ENCODE data around the gene CD300LB. TPM values are rescaled to one million over a fixed set of nuclear protein-coding genes. Genes with fewer than 3 reads are reported as not detected.

Gene CD300LB
- total and polyA plus RNA-seq, 10 of the 15 experiments (the other 5 are each of a cell fraction or from before 2014, with no cell fraction given): 0.08 to 0.57 (median 0.25) TPM; not detected in 4

DNA sequence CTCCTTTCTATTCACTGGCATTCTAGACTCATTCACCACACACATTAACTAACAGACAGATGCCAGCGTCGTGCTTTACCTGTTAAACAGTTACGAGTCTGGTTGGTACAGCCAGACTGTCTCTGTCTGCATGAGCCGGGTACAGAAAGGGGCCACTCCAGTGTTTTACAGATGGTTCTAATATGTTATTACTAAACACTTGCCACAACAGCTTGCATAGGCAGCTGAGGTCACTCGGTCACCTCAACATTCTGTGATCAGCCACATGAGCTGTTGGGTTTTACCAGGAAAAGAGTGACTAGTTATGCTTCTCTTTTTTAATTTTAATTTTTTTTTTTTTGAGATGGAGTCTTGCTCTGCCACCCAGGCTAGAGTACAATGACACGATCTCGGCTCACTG is 39.6 kb downstream of the CD300LB start:
- RAD21 ChIA-PET (ENCODE audit: unreplicated experiment): interaction anchor here (0.7 to 3.2 kb wide), 8 partner anchors 20 to 124 kb away, joined by 3 to 14 read pairs (median 4); partner anchors contain the start of gene GPR142

DNA sequence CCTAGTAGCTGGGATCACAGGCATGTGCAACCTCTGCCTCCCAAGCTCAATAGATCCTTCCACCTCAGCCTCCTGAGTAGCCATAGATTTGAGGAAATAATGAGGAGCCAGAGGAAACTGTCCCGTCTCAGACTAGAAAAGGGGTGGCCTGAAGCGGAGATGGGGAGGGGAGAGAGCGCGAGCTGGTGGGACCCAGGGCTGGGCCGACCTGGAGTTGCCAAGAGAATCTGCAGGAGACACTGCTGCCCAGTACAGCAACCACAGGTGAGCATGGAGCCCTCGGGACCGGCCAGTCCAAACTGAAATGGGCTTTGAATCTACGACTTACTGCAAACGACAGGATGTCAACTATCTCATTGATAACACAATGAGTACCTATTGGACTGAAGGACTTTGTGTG is 40.6 kb downstream of the CD300LB start:
- H3K4me3 ChIP-seq: no peak overlapping the region
- SMC1A ChIA-PET (ENCODE audit: uncharacterized antibody, unreplicated experiment): interaction anchor here (1.0 to 2.7 kb wide), 6 partner anchors 12 to 123 kb away, joined by 3 to 17 read pairs (median 4); no protein-coding TSS in a partner anchor
- no peaks in the 10 kb centered on the region for H3K79me2 ChIP-seq (ENCODE audit: control insufficient read depth, insufficient read depth, low read length)
- H3K36me3 ChIP-seq (ENCODE audit: control insufficient read depth in 2 of 2, insufficient read depth in 2 of 2, low read length in 1 of 2): peaks cover 0 to 10% of the 10 kb centered on the region in 2 experiments; a peak in 2 of 4 replicates
- CTCF ChIA-PET: interaction anchor here (0.6 to 8.6 kb wide), 5 partner anchors 9 to 145 kb away, joined by 3 to 82 read pairs (median 4); no protein-coding TSS in a partner anchor
- BruUV-seq (replicated peaks): no TSS peak
- in situ Hi-C loops (cut with MboI) (loop anchor here (5.0 kb wide), 1 partner anchor 113 kb away; no protein-coding TSS in a partner anchor), intact Hi-C loops (cut with micrococcal nuclease; ENCODE audit: unreplicated experiment) (no loop called here)
- WGBS (ENCODE audit: insufficient coverage, insufficient replicate concordance, low lambda C conversion rate, missing lambda C conversion rate): 86% methylated on average over 9 of the region's 9 CpGs
- no peaks in the 10 kb centered on the region for H3K27me3 ChIP-seq (replicated peaks in 1 of 2; ENCODE audit: control insufficient read depth in 2 of 2, insufficient read depth in 2 of 2, low read length in 1 of 2)
- no peaks in the 10 kb centered on the region for H4K20me1 ChIP-seq (ENCODE audit: control insufficient read depth, insufficient read depth)
- no peak overlapping the region for H3K9ac ChIP-seq (ENCODE audit: control insufficient read depth, insufficient read depth, low read length)
- no peak overlapping the region for H3K27ac ChIP-seq (ENCODE audit: control insufficient read depth, insufficient read depth)
- ATAC-seq: no peak
- H3K4me2 ChIP-seq (ENCODE audit: control insufficient read depth, insufficient read depth): no peak overlapping the region
- RAD21 ChIA-PET (ENCODE audit: unreplicated experiment): interaction anchor here (0.8 to 3.2 kb wide), 6 partner anchors 30 to 123 kb away, joined by 3 to 14 read pairs (median 3); no protein-coding TSS in a partner anchor
- H3K9me3 ChIP-seq (replicated peaks; ENCODE audit: control insufficient read depth, insufficient read depth, low read length): no peaks in the 10 kb centered on the region
- POLR2A ChIA-PET: interaction anchor here (0.8 to 1.2 kb wide), 3 partner anchors 21 to 120 kb away, joined by 3 to 4 read pairs (median 3); no protein-coding TSS in a partner anchor
- H2AFZ ChIP-seq (ENCODE audit: control insufficient read depth, low read depth, low read length): no peak overlapping the region
- FAIRE-seq: no peak
- DNase-seq (ENCODE audit: low read depth, low spot score): no peak
- no peak for TF ChIP-seq SIN3A (IDR thresholded peaks at IDR 0.05; ENCODE audit: low read depth, low read length)
- TF ChIP-seq, protein P1, sequence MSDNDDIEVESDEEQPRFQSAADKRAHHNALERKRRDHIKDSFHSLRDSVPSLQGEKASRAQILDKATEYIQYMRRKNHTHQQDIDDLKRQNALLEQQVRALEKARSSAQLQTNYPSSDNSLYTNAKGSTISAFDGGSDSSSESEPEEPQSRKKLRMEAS (IDR thresholded peaks at IDR 0.05; ENCODE audit: low read depth, low read length): no peak
- no peak for TF ChIP-seq SMAD1 (IDR thresholded peaks at IDR 0.05; ENCODE audit: low read depth, partially characterized antibody)
- TF ChIP-seq CREB1 (IDR thresholded peaks at IDR 0.05; ENCODE audit: low read depth): no peak
- no peak for TF ChIP-seq EGR1 (IDR thresholded peaks at IDR 0.05; ENCODE audit: borderline replicate concordance in 1 of 2, low read depth in 2 of 2, low read length in 2 of 2)
- no peak for TF ChIP-seq ZBED1 (IDR thresholded peaks at IDR 0.05; ENCODE audit: borderline replicate concordance)
- TF ChIP-seq, protein P2, sequence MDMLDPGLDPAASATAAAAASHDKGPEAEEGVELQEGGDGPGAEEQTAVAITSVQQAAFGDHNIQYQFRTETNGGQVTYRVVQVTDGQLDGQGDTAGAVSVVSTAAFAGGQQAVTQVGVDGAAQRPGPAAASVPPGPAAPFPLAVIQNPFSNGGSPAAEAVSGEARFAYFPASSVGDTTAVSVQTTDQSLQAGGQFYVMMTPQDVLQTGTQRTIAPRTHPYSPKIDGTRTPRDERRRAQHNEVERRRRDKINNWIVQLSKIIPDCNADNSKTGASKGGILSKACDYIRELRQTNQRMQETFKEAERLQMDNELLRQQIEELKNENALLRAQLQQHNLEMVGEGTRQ (IDR thresholded peaks at IDR 0.05; ENCODE audit: borderline replicate concordance, low read depth, low read length): no peak
- TF ChIP-seq POLR2AphosphoS5 (IDR thresholded peaks at IDR 0.05; ENCODE audit: low read length): 0 out of 2 replicates have a peak, but pooled peaks have one; percentile 32
- TF ChIP-seq CBX5 (IDR thresholded peaks at IDR 0.05; ENCODE audit: low read depth): no peak
- no peaks in the 10 kb centered on the region for H3K4me1 ChIP-seq (ENCODE audit: control insufficient read depth, insufficient read depth, low read length)

More for the DNA sequence above, 39.6 kb downstream of the CD300LB start:
- Histone ChIP-seq H3K36me3 (ENCODE audit: control insufficient read depth in 2 of 2, insufficient read depth in 2 of 2, low read length in 1 of 2) (peaks cover 0 to 6% of the 10 kb centered on the region in 2 experiments; a peak in 1 of 4 replicates), H3K9me3 (replicated peaks; ENCODE audit: control insufficient read depth, insufficient read depth, low read length) (no peaks in the 10 kb centered on the region), H3K27me3 (replicated peaks in 1 of 2; ENCODE audit: control insufficient read depth in 2 of 2, insufficient read depth in 2 of 2, low read length in 1 of 2) (no peaks in the 10 kb centered on the region), H3K27ac (ENCODE audit: control insufficient read depth, insufficient read depth) (no peak overlapping the region), H3K9ac (ENCODE audit: control insufficient read depth, insufficient read depth, low read length) (no peak overlapping the region), H2AFZ (ENCODE audit: control insufficient read depth, low read depth, low read length) (no peak overlapping the region), H3K79me2 (ENCODE audit: control insufficient read depth, insufficient read depth, low read length) (no peaks in the 10 kb centered on the region), H3K4me1 (ENCODE audit: control insufficient read depth, insufficient read depth, low read length) (no peaks in the 10 kb centered on the region), H3K4me2 (ENCODE audit: control insufficient read depth, insufficient read depth) (no peak overlapping the region), H4K20me1 (ENCODE audit: control insufficient read depth, insufficient read depth) (no peaks in the 10 kb centered on the region), H3K4me3 (no peak overlapping the region)
- TF ChIP-seq ZNF24 (IDR thresholded peaks at IDR 0.05) (no peak), RBBP5 (conservative IDR thresholded peaks at IDR 0.05) (no peak), ASH2L (IDR thresholded peaks at IDR 0.05; ENCODE audit: borderline replicate concordance, low read depth) (no peak), JUNB (IDR thresholded peaks at IDR 0.05) (no peak)
- TF ChIP-seq, protein P3, sequence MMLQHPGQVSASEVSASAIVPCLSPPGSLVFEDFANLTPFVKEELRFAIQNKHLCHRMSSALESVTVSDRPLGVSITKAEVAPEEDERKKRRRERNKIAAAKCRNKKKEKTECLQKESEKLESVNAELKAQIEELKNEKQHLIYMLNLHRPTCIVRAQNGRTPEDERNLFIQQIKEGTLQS (IDR thresholded peaks at IDR 0.05; ENCODE audit: borderline replicate concordance, extremely low read depth, low read depth, low read length): no peak
- ChIA-PET SMC1A (ENCODE audit: uncharacterized antibody, unreplicated experiment) (interaction anchor here (0.9 to 3.2 kb wide), 8 partner anchors 31 to 123 kb away, joined by 3 to 17 read pairs (median 4); no protein-coding TSS in a partner anchor), CTCF (interaction anchor here (0.6 to 8.6 kb wide), 14 partner anchors 9 to 403 kb away, joined by 3 to 82 read pairs (median 3); partner anchors contain the start of genes BTBD17 and CD300LB), POLR2A (interaction anchor here (0.6 to 1.2 kb wide), 2 partner anchors 111 to 209 kb away, joined by 3 to 4 read pairs; no protein-coding TSS in a partner anchor)
- DNase-seq (ENCODE audit: low read depth, low spot score) (no peak), FAIRE-seq (no peak), ATAC-seq (no peak)
- 85% methylated on average over 7 of the region's 7 CpGs for WGBS (ENCODE audit: insufficient coverage, insufficient replicate concordance, low lambda C conversion rate, missing lambda C conversion rate)
- intact Hi-C loops (cut with micrococcal nuclease; ENCODE audit: unreplicated experiment) (no loop called here), in situ Hi-C loops (cut with MboI) (loop anchor here (5.0 kb wide), 1 partner anchor 114 kb away; no protein-coding TSS in a partner anchor)
- no TSS peak for BruUV-seq (replicated peaks)

Measured in GM12878 (cell line).